Cardiac muscle cell (in vitro differentiated cells and primary cell): Measurements from ENCODE around the gene UCKL1. TPM values are rescaled to one million over a fixed set of nuclear protein-coding genes. Genes with fewer than 3 reads are reported as not detected.

ENCODE experiments used
- DNase-seq, 2 donors: peaks; one replicate each; pipeline versions ENCODE4 v3.0.0 to v3.0.0-alpha.2; 2010 to 2017; ENCODE audit warnings: low read depth in 1 of 2, low spot score in 1 of 2
- H3K27ac ChIP-seq: fragments of 200-600 bp; sonication (generic); 2 replicates; pipeline ENCODE4 v1.5.1; 2016
- H3K27me3 ChIP-seq: fragments of 200-600 bp; sonication (generic); 2 replicates; pipeline ENCODE4 v1.6.0; 2016; ENCODE audit warnings: control low read depth
- H3K36me3 ChIP-seq: fragments of 200-600 bp; sonication (generic); 2 replicates; pipeline ENCODE4 v1.5.1; 2016; ENCODE audit warnings: control low read depth
- H3K4me1 ChIP-seq: fragments of 200-600 bp; sonication (generic); 2 replicates; pipeline ENCODE4 v1.8.1; 2017; ENCODE audit warnings: low read depth, mild to moderate bottlenecking, mixed run types
- H3K4me3 ChIP-seq: fragments of 200-600 bp; sonication (generic); 2 replicates; pipeline ENCODE4 v1.5.1; 2016; ENCODE audit warnings: mild to moderate bottlenecking
- H3K9me3 ChIP-seq: fragments of 200-600 bp; sonication (generic); 2 replicates; pipeline ENCODE4 v1.5.1; 2017; ENCODE audit warnings: low read depth, mild to moderate bottlenecking, control low read depth
- polyA plus RNA-seq: library from polyadenylated mRNA; unstranded; fragments of >200 nt; fragmentation: Nextera tagmentation; extraction: Ambion mirVana; gene quantifications from 2 replicates; pipeline ENCODE4 v1.2.1, GENCODE V29; 2016
- total RNA-seq: library from RNA; depleted of rRNA; stranded (reverse); fragments of >200 nt; gene quantifications from 2 replicates; pipeline ENCODE4 v1.2.3, GENCODE V29; 2016
- TF ChIP-seq, protein P1 (sequence below): IDR thresholded peaks from 2 replicates; pipeline ENCODE4 v1.5.1; 2012; ENCODE audit warnings: low read depth, mild to moderate bottlenecking, low read length

Gene UCKL1
- total and polyA plus RNA-seq, 2 experiments from 2014 or later: 53.5 to 84.2 TPM

DNA sequence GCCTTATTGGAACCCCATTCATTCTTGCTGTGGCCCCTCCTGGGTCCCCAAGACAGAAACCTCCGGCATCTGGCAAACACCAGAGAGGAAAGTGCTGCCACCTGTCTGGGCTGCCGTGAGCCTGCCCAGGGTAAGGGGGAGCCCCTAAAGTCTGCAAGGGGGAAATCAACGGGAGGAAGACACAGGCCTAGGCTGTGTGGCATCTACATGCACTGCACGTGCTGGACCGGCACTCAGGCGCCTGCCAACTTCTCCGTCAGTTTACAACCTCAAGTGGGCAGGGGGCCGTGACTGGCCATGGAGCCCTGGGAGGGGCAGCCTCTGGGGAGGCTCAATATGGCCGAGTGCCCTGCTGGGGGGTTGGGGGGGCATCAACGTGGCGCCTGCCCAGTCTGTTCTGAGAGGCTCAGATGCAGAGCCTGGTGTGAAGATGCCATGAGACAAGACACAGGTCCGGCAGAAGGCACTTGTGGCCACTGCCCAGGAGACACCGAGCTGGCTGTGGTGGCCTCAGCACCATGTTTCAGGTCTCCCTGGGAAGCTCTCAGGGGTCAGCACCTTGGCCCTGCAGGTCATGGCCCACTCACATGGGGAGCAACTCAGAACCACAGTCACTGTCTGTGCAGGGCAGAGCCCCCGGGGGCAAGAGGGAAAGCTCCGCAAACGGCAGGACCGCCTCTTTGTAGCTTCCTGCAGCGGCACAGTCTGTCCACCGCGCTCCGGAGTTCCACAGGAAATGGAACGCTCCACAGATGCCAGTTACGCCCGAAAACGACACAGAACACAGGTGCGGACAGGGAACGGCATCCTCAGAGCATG lies 8.4 kb downstream of the UCKL1 start:
- Histone ChIP-seq H3K27me3 (no peaks in the 10 kb centered on the region), H3K27ac (peak overlapping the region; percentile 64), H3K4me1 (peaks cover 28% of the 10 kb centered on the region), H3K4me3 (no peak overlapping the region), H3K9me3 (no peaks in the 10 kb centered on the region), H3K36me3 (peaks cover 17% of the 10 kb centered on the region)
- no peak for DNase-seq
- TF ChIP-seq, protein P1, sequence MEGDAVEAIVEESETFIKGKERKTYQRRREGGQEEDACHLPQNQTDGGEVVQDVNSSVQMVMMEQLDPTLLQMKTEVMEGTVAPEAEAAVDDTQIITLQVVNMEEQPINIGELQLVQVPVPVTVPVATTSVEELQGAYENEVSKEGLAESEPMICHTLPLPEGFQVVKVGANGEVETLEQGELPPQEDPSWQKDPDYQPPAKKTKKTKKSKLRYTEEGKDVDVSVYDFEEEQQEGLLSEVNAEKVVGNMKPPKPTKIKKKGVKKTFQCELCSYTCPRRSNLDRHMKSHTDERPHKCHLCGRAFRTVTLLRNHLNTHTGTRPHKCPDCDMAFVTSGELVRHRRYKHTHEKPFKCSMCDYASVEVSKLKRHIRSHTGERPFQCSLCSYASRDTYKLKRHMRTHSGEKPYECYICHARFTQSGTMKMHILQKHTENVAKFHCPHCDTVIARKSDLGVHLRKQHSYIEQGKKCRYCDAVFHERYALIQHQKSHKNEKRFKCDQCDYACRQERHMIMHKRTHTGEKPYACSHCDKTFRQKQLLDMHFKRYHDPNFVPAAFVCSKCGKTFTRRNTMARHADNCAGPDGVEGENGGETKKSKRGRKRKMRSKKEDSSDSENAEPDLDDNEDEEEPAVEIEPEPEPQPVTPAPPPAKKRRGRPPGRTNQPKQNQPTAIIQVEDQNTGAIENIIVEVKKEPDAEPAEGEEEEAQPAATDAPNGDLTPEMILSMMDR: no peak

DNA sequence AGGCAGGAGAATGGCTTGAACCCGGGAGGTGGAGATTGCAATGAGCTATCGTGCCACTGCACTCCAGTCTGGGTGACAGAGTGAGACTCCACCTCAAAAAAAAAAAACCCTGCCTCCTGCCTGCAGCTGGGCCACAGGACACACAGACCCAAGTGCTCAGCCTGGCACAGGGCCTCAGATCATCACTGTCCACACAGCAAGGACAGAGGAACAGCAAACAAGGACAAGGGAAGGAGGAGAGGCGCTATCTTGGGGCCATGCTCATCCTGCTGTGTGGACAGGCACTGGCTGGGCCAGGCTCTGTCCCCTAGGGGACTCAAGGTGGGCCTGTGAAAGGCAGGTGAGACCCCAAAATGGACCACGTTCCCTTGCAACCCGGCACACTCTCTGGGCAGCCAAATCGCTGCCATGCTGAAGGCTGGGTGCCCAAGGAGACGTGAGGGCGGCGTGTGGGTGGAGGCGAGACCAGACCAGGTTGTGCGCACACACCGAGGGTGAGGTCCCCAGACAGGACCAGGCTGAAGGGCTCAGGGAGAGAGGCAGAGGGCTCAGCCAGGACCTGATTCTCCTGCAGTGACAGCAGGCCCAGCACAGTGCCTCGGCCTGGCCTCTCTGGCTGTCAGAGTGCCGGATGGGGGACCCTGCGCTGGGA lies 9.1 kb downstream of the UCKL1 start:
- Histone ChIP-seq H3K27me3 (no peaks in the 10 kb centered on the region), H3K4me3 (no peak overlapping the region), H3K27ac (no peak overlapping the region), H3K9me3 (no peaks in the 10 kb centered on the region), H3K36me3 (peaks cover 17% of the 10 kb centered on the region), H3K4me1 (peaks cover 28% of the 10 kb centered on the region)
- TF ChIP-seq, protein P1: no peak
- DNase-seq: no peak

DNA sequence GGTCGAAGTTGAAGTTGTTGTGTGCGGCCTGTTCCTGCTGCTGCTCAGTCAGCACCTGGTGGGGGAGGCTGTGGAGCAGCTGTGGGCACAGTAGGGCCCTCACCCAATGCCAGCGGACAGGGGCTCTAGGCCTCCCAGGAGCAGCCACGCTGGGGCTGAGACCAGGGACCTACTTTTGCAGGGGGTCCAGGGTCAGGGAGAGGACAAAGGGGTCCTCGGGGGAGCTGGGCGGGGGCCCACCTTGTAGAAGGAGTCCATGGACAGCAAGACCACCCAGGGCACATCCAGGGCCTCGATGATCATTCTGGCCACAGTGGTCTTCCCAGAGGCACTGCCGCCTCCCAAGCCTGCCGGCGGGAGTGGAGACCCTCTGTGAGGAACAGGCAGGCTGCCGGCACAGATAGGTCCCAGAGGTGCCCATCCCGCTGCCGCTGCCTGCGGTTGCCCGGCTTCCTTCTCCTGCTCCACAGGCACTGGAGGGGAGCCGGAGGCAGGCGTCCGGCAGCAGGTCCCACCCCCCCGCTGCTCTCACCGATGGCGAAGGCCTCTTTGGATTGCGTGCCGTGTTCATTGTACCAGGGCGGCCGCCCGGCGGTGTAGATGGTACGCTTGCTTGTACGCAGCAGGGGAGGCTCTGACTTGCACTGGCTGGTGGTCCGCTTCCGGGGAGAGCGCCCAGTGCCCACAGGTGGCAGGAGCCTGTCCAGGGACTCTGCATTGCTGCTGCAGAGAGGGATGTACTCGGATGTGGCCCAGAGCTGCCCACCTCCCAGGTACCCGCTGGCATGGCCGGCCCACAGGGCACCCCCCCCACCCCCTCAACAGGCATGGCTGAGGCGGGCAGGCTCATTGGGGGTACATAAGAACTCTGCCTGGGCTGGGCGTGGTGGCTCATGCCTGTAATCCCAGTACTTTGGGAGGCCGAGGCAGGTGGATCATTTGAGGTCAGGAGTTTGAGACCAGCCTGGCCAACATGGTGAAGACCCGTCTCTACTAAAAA lies 10.0 kb downstream of the UCKL1 start:
- H3K36me3 ChIP-seq: peaks cover 17% of the 10 kb centered on the region
- H3K4me3 ChIP-seq: no peak overlapping the region
- DNase-seq: no peak
- H3K27ac ChIP-seq: no peak overlapping the region
- H3K9me3 ChIP-seq: no peaks in the 10 kb centered on the region
- H3K27me3 ChIP-seq: no peaks in the 10 kb centered on the region
- peaks cover 21% of the 10 kb centered on the region for H3K4me1 ChIP-seq
- TF ChIP-seq, protein P1: no peak

GRCh38 chr20:63945031-63945658 lies 11.1 kb downstream of the UCKL1 start:
- Histone ChIP-seq H3K4me1 (peaks cover 10% of the 10 kb centered on the region), H3K36me3 (peaks cover 23% of the 10 kb centered on the region), H3K4me3 (no peak overlapping the region), H3K9me3 (no peaks in the 10 kb centered on the region), H3K27ac (no peak overlapping the region), H3K27me3 (no peaks in the 10 kb centered on the region)
- TF ChIP-seq, protein P1: no peak
- DNase-seq: no peak
